NCI-H187 treated with DMSO at 0.1 percent for 48 hours (cell line): ENCODE measurements around the gene DRAM1.
"Not testable (repeated sequence)": the region's sequence is repeated elsewhere in the genome, so short reads cannot be mapped to it uniquely, and the experiment has no call there.

Experiments
- DNase-seq: peaks from one replicate; lab custom pipeline; 2025; lab: John Stamatoyannopoulos, UW

DRAM1 gene

GRCh38 chr12:101876861-101877805, at the start of gene DRAM1:
Gene DRAM1 (plus strand): TSS chr12:101877580. CDS start chr12:101877790, 210 bp downstream.
- DNase-seq = no peak

- no peak for DNase-seq
Observed at GRCh38 chr12:101828463-101829196, 48.8 kb upstream of the DRAM1 start.

GRCh38 chr12:101829639-101830366, 47.6 kb upstream of the DRAM1 start:
- DNase-seq = no peak

- peak; percentile 70 for DNase-seq
Observed at GRCh38 chr12:101830367-101831325, 46.7 kb upstream of the DRAM1 start, which contains the start of gene GNPTAB. Gene GNPTAB (minus strand): TSS chr12:101830959. CDS start chr12:101830675, 284 bp downstream.

- no peak for DNase-seq
Observed at GRCh38 chr12:101832030-101832429, 45.4 kb upstream of the DRAM1 start.

- DNase-seq = no peak
Observed at GRCh38 chr12:101838628-101839323, 38.6 kb upstream of the DRAM1 start.

- no peak for DNase-seq
Observed at GRCh38 chr12:101839324-101840283, 37.8 kb upstream of the DRAM1 start.

GRCh38 chr12:101841069-101841468, 36.3 kb upstream of the DRAM1 start:
- DNase-seq = no peak

- DNase-seq = no peak
Observed at GRCh38 chr12:101845137-101845711, 32.2 kb upstream of the DRAM1 start.

- DNase-seq = no peak
Observed at GRCh38 chr12:101847325-101847724, 30.1 kb upstream of the DRAM1 start.

GRCh38 chr12:101850199-101850598, 27.2 kb upstream of the DRAM1 start:
- DNase-seq = no peak

GRCh38 chr12:101852998-101853397, 24.4 kb upstream of the DRAM1 start:
- DNase-seq = no peak

GRCh38 chr12:101854747-101855146, 22.6 kb upstream of the DRAM1 start:
- DNase-seq = no peak

GRCh38 chr12:101855364-101855884, 22.0 kb upstream of the DRAM1 start:
- no peak for DNase-seq

GRCh38 chr12:101855976-101856375, 21.4 kb upstream of the DRAM1 start:
- DNase-seq = no peak

GRCh38 chr12:101856614-101857013, 20.8 kb upstream of the DRAM1 start:
- not testable (repeated sequence) for DNase-seq

- DNase-seq = no peak
Observed at GRCh38 chr12:101857043-101857558, 20.3 kb upstream of the DRAM1 start.

GRCh38 chr12:101858361-101858760, 19.0 kb upstream of the DRAM1 start:
- no peak for DNase-seq
